Tibial nerve (tissue), 4 donors: ENCODE measurements around the gene RIOX2. TPM values are rescaled to one million over a fixed set of nuclear protein-coding genes. Genes with fewer than 3 reads are reported as not detected.

Source experiments
- DNase-seq, 2 donors: peaks; one replicate each; pipeline ENCODE4 v3.0.0-alpha.2; 2019; ENCODE audit warnings: low spot score in 2 of 2
- H3K27ac ChIP-seq, 4 donors: fragments of 200-600 bp; sonication (generic) in 3 of 4; one replicate each; pipeline ENCODE4 v1.5.1; 2017 to 2019; ENCODE audit warnings: mild to moderate bottlenecking in 1 of 4
- H3K27me3 ChIP-seq, 2 donors: fragments of 200-600 bp; sonication (generic) in 1 of 2; one replicate each; pipeline versions ENCODE4 v1.5.1 to v1.6.0; 2017 to 2019
- H3K36me3 ChIP-seq, 3 donors: fragments of 200-600 bp; sonication (generic); one replicate each; pipeline ENCODE4 v1.5.1; 2018 to 2019
- H3K4me1 ChIP-seq, 4 donors: fragments of 200-600 bp; sonication (generic) in 3 of 4; one replicate each; pipeline ENCODE4 v1.5.1; 2017 to 2019
- H3K4me3 ChIP-seq, 4 donors: fragments of 200-600 bp; sonication (generic) in 3 of 4; one replicate each; pipeline ENCODE4 v1.5.1; 2017 to 2019; ENCODE audit warnings: mild to moderate bottlenecking in 1 of 4, moderate library complexity in 1 of 4
- H3K9me3 ChIP-seq, 4 donors: fragments of 200-600 bp; sonication (generic) in 3 of 4; one replicate each; pipeline ENCODE4 v1.5.1; 2017 to 2019
- EP300 ChIP-seq, 2 donors: sonication (generic); formaldehyde crosslinking; IDR thresholded peaks; one replicate each; pipeline ENCODE4 v1.6.1; 2017; ENCODE audit warnings: antibody characterized with exemption in 2 of 2, mild to moderate bottlenecking in 1 of 2
- POLR2A ChIP-seq, 2 donors: fragments of 450-650 bp; IDR thresholded peaks; one replicate each; pipeline ENCODE4 v1.6.1; 2017; ENCODE audit warnings: antibody characterized with exemption in 2 of 2, mild to moderate bottlenecking in 2 of 2, moderate library complexity in 2 of 2
- WGBS, 2 donors: methylation state at CpG; one replicate each; pipeline ENCODE4 v1.1.5; 2018; 5-methylcytosine and 5-hydroxymethylcytosine counted together
- total RNA-seq, 4 donors: library from RNA; depleted of rRNA; stranded (reverse); fragments of >200 nt; gene quantifications; one replicate each; pipeline ENCODE4 v1.1.0, GENCODE V29; 2016
- TF ChIP-seq, protein P1 (sequence below), 5 experiments: fragments of 200-600 bp in 3 of 5; fragments of 450-650 bp in 2 of 5; sonication (generic) in 3 of 5; IDR thresholded peaks; one replicate each; pipeline ENCODE4 v1.5.1; 2016 to 2019; ENCODE audit warnings: antibody characterized with exemption in 5 of 5, mild to moderate bottlenecking in 3 of 5, moderate library complexity in 2 of 5

RIOX2 gene
- 10 to 100 TPM; 24.9 to 27.0 (median 26.8) TPM for total RNA-seq

DNA sequence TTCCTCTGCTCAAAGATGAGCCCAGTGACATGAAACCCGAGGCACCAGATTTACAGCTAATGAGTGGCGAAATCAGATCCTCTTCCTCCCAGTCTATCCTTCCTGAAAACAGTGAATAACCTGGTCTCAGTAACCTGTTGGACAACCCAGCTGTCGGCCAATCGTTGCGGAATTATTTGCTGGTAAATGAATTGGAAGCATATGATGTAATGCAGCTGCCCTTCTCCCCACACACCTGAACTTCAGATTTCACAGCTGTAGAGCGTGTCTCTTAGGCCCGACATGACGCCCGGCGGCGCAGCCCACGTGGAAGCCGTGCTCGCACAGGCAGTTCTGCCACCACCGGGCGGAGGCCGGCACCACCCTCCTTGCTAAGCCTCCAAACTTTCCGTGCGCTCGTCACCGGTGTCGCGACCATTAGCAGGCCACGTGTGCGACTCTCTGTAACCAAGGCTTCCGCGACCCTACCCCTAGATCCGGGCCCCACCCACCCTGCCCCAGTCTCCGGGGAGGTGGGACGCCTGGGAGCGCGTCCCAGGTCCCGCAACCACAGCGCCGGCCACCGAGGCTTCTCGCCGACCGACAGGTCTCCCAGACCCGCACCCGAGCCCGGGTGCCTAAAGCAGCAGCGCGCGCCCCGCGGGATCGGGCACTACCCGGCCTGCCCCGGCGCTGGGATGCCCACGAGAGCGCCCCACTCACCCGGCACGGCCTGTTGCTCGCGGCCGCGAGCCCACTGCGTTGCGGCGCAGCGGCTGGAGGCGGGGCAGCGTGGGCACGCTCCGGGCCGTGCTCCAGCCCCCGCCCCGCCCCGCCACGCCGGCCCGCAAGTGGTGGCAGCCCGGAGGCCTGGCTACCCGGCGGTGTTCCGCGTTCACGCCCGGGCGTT is at the start of gene RIOX2:
Gene RIOX2, minus strand, starts transcription at position 753 of the 889 bp plus-strand sequence. CDS start 4,838 bp downstream, outside the sequence.
- peak; percentile 35 to 40 for DNase-seq
- Histone ChIP-seq H3K4me3 (peak within 1 kb of the TSS; percentile 77 to 95 (median 90)), H3K9me3 (no peaks in the 10 kb centered on the region), H3K27me3 (no peaks in the 10 kb centered on the region), H3K27ac (peak within 1 kb of the TSS; percentile 71 to 94 (median 87)), H3K4me1 (peaks cover 0 to 49% (median 9%) of the 10 kb centered on the region in 4 donors), H3K36me3 (no peaks in the 10 kb centered on the region)
- WGBS, 2 donors, result 3 to 9% methylated on average over 38 to 80 of the region's 82 CpGs
- TF ChIP-seq EP300 (IDR thresholded peaks at IDR 0.05), result peak in 1 of 2 donors; percentile 52
- TF ChIP-seq POLR2A (IDR thresholded peaks at IDR 0.05), result peak in 1 of 2 donors; percentile 60
- TF ChIP-seq, protein P1, sequence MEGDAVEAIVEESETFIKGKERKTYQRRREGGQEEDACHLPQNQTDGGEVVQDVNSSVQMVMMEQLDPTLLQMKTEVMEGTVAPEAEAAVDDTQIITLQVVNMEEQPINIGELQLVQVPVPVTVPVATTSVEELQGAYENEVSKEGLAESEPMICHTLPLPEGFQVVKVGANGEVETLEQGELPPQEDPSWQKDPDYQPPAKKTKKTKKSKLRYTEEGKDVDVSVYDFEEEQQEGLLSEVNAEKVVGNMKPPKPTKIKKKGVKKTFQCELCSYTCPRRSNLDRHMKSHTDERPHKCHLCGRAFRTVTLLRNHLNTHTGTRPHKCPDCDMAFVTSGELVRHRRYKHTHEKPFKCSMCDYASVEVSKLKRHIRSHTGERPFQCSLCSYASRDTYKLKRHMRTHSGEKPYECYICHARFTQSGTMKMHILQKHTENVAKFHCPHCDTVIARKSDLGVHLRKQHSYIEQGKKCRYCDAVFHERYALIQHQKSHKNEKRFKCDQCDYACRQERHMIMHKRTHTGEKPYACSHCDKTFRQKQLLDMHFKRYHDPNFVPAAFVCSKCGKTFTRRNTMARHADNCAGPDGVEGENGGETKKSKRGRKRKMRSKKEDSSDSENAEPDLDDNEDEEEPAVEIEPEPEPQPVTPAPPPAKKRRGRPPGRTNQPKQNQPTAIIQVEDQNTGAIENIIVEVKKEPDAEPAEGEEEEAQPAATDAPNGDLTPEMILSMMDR (IDR thresholded peaks at IDR 0.05), result peak in 3 of 5 experiments; percentile 7 to 15 (median 11)

GRCh38 chr3:98020412-98020811 is 48.2 kb upstream of the RIOX2 start:
- Histone ChIP-seq H3K27me3 (no peaks in the 10 kb centered on the region), H3K27ac (no peak overlapping the region), H3K4me3 (no peak overlapping the region), H3K4me1 (no peaks in the 10 kb centered on the region), H3K9me3 (no peaks in the 10 kb centered on the region), H3K36me3 (no peaks in the 10 kb centered on the region)
- no peak for DNase-seq
- TF ChIP-seq, protein P1 (IDR thresholded peaks at IDR 0.05), result no peak
- no peak for TF ChIP-seq POLR2A (IDR thresholded peaks at IDR 0.05)
- TF ChIP-seq EP300 (IDR thresholded peaks at IDR 0.05), result no peak
- WGBS, 2 donors, result 93 to 95% methylated on average over 4 of the region's 4 CpGs

- H3K9me3 ChIP-seq, result no peaks in the 10 kb centered on the region
- WGBS, 2 donors, result 94 to 95% methylated on average over 4 of the region's 4 CpGs
These were observed 46.1 kb upstream of the RIOX2 start for GRCh38 chr3:98018301-98018700.

DNA sequence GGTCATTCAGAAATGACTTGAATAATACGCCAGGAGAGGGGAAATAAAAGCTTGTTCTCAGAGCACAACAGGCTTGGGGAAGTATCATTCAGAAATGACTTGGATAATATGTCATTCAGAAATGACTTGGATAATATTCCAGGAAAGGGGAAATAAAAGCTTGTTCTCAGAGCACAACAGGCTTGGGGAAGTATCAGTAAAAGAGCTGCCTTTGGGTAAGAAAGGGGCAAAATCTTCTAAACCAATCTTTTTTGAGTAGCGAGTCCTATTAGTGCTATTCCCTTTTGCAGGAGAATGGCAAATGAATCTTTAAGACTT is 42.0 kb upstream of the RIOX2 start:
- DNase-seq, result no peak
- TF ChIP-seq, protein P1 (IDR thresholded peaks at IDR 0.05), result no peak
- TF ChIP-seq EP300 (IDR thresholded peaks at IDR 0.05), result no peak
- TF ChIP-seq POLR2A (IDR thresholded peaks at IDR 0.05), result no peak
- WGBS, 2 donors, result 69 to 70% methylated on average over 2 of the region's 2 CpGs

More at GRCh38 chr3:98018301-98018700, 46.1 kb upstream of the RIOX2 start:
- no peak for TF ChIP-seq EP300 (IDR thresholded peaks at IDR 0.05)
- TF ChIP-seq, protein P1 (IDR thresholded peaks at IDR 0.05), result no peak
- TF ChIP-seq POLR2A (IDR thresholded peaks at IDR 0.05), result no peak
- DNase-seq, result no peak
- no peak overlapping the region for H3K4me3 ChIP-seq
- no peaks in the 10 kb centered on the region for H3K36me3 ChIP-seq
- H3K27ac ChIP-seq, result no peak overlapping the region
- no peaks in the 10 kb centered on the region for H3K27me3 ChIP-seq
- peaks cover 0 to 12% (median 5%) of the 10 kb centered on the region in 4 donors for H3K4me1 ChIP-seq

More for the DNA sequence above, 42.0 kb upstream of the RIOX2 start:
- no peaks in the 10 kb centered on the region for H3K27me3 ChIP-seq
- H3K4me3 ChIP-seq, result no peak overlapping the region
- H3K9me3 ChIP-seq, result no peaks in the 10 kb centered on the region
- peaks cover 0 to 24% (median 6%) of the 10 kb centered on the region in 4 donors for H3K4me1 ChIP-seq
- H3K27ac ChIP-seq, result no peak overlapping the region
- no peaks in the 10 kb centered on the region for H3K36me3 ChIP-seq
